ENCODE measurements around the gene SLC6A1.

The SLC6A1 gene

DNA sequence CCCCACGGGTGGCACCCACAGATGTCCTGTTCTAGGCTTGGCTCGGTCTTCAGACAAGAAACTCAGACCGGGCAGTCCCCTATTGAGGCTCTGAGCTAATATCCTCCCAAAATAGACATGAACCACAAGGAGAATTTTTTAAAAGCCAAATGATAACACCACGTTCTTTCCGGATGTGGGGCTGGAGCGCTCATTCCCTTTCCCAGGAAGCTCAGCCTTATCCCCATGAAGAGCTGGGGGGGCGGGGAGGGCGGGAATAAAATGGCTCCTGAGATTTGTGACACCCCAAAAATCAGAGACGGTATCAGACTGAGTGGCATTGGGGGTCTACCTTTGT is 1.1 kb downstream of the SLC6A1 start:
- peak; percentile 47 for DNase-seq (ENCODE audit: low spot score)

- DNase-seq (ENCODE audit: low spot score): peak; percentile 88
These were observed 1.8 kb downstream of the SLC6A1 start for GRCh38 chr3:10994306-10994705.

DNA sequence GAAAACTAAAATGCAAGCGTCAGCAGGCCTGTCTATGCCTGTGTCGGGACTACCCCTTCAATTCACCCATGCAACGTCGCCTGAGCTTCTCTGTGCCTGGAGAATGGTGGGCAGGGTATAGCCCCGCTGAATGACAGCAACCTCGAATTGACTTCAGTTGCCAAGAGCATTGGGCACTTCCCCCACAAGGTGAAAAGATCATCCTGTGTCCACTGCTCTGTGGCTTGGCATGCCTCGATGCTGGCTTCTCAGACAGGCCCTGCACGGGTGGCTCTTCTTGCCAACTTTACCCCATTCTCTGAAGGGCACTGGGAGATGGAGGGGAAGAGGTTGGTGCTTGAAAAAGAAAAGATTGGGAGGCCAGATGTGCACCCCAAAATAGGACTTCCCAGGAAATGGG is 3.3 kb downstream of the SLC6A1 start:
- DNase-seq (ENCODE audit: low spot score): no peak

DNA sequence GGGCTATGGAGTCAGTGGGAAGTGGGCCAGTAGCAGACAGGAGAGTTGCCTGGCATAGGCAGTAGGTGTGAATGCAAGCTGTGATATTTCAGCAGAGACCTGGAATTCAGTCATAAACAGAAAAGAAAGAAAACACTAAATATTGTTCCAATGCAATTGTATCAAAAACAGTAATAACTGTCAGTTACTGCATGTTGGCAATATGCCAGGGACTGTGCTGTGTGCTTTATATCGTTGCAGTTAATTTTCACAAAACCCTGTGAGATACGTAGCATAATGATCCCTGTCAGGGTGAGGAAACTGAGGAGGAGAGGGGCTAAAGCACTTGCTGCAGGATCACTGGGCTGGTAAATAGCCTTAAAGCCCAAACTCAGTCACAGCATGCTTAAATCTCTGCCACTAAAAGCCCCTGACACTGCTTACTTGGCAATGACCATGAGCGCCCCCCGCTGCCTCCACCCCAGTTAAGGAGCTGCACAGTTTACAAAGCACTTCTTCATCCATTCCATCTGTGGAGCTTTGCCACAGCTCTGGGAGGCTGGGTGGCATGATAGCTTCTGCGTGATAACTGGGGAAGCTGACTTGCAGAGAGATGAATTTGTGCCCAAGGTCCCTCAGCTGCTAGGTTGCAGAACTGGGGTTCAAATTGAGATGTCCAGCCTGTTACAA is 3.9 kb downstream of the SLC6A1 start:
- peak; percentile 94 for DNase-seq (ENCODE audit: low spot score)

DNA sequence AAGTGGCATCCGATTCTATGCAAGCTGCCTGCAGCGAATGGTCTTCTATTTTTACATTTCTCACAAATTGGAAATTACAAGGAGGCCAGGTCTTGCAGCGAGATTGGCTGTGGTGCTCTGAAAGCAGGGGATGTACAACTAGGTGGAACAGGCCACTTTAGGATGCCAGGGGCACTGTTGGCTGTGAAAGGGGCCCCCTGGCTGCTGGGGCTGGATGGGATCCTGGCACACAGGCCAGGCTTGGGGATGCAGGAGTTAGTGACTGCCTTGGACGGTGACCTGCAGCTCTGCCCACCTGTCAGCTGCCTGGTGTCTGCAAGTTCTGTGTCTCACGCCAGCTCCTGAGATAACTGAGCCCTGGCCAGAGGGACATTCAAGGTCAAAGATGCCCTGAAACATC is 4.6 kb downstream of the SLC6A1 start:
- no peak for DNase-seq (ENCODE audit: low spot score)

- peak; percentile 42 for DNase-seq (ENCODE audit: low spot score)
These were observed 6.0 kb downstream of the SLC6A1 start for GRCh38 chr3:10998542-10998941.

DNA sequence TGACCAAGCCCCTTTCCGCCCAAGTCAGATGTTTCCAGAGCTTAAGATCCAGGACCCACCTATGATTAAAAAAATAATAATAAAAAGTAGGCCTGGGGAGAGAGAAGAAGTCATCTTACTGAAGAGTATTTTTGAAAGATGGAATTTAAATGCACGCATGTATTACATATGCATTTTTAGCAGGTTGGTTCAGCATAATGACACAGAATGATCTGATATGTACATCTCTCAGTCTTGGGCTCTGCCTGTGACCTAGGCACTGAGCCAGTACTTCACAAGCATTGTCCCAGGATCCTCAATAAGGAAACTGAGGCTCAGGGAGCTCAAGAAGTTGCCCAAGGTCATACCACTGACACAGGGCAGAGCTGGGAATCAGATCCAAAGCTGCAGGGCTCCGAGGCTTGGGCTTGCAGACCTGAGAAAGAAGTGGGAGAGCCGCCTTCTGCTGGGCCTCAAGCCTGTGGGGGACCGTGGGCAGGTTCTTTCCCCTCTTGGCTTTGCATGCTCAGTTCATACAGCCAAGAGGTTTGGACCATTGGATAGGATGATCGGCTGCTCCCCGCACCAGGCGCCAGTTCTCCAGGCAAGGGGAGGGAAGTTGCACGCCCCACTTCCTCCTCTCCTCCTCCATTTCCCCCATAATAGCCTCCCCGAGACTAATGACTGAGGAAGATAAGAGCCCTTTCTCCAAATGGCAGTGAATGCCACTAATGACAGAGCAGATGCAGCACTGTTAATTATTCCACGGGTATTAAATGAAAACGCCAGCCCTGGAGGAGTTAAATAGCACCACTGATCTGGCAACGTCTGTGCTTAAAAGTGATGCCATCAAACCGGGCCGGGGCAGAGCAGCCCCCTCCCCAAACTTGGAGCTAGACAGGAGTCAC is 6.9 kb downstream of the SLC6A1 start:
- DNase-seq (ENCODE audit: low spot score): no peak

DNA sequence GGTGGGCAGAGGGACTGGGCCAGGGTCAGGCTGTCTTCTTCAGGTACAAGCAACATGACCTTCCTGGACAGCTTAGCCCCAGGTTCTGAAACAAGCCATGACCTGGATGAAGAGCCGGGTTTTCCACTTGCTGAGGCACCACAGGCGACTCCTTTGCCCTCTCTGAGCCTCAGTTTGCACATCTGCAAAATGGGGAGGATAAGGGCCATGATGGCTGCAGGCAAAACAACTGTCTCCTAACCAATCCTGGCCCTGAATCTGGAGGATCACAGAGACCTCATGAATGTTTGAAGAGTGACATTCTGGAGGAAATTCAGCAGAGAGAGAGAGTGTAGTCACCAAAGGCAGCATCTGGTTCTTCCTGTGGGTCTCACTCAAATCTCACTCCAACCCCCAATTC is 8.0 kb downstream of the SLC6A1 start:
- no peak for DNase-seq (ENCODE audit: low spot score)

DNA sequence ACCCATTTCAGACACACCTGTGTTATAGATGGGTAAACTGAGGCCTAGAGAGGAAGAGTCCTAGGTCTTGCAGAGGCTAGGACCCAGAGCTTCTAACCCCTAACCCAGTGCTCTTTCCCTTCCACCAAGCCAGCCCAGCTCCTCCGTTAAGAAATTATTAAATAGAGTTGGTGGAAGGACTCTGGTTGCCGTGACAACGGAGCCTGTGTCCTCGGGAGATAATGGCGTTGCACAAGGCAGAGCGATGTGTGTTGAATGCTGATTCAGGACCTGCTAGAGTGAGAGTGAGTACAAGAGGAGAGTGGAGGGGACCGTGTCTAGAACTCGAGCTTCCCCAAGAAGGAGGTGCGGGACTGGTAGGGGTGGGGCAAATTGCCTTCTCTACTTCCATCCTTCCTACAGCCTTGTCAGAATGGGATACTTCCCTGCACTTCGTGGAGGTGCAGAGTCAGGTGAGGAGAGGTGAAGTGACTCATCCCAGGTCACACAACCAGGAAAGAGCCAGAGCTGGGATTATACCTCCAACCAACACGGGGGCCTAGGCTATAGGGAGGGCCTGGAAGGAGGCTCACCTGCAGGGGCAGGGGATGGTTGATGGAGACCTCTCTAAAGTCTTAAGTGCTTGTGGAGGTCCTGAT is 8.6 kb downstream of the SLC6A1 start:
- peak; percentile 93 for DNase-seq (ENCODE audit: low spot score)

- no peak for DNase-seq (ENCODE audit: low spot score)
These were observed 9.1 kb downstream of the SLC6A1 start for GRCh38 chr3:11001658-11002021.

DNA sequence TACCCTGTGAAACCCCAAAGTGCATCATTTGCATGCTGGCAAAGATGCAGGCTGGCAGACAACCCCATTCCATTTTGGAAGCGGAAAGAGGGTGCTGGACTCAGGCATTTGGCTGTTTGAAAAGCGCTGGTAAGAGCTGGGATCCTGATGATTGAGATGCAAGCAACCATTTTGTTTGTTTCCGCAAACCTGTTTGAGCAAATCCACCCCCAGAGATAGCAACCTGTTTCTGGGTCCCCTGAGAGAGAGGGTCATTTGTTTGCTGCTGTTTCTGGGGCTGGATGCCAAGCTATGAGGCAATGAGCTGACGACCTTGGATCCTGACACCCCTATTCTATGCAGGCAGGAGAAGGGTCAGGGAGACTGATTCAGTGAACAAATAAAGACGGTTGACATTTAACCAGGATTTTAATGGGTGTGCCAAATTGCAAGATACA is 9.8 kb downstream of the SLC6A1 start:
- peak; percentile 75 for DNase-seq (ENCODE audit: low spot score)

- DNase-seq (ENCODE audit: low spot score): no peak
These were observed 12.0 kb downstream of the SLC6A1 start for GRCh38 chr3:11004563-11004962.

DNA sequence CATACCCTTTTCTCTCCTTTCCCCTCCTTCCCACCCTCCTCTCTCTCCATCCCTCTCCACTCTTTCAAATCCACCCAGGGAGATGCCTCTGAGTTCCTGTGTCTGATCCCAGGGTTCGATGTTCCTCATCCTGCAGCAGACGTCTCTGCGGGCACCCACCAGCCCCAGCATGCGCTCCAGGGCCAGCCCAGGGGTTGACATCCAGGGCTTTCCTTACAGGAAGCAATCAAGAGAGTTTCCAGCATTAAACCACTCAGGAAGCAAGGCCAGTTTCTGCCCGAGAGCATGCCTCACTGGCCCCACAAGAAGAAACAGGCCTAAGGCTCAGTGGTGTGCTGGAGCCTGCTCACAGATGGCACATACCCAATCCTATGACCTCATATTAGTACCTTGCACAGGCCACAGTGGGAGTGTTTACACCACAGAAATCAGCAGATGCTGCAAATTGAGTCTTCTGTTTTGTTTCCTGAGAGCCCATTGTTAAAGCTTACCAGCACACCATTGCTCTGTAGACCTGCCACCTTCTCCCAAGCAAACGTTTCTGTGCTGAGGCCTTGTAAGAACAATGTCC is 13.2 kb downstream of the SLC6A1 start:
- peak; percentile 56 for DNase-seq (ENCODE audit: low spot score)

DNA sequence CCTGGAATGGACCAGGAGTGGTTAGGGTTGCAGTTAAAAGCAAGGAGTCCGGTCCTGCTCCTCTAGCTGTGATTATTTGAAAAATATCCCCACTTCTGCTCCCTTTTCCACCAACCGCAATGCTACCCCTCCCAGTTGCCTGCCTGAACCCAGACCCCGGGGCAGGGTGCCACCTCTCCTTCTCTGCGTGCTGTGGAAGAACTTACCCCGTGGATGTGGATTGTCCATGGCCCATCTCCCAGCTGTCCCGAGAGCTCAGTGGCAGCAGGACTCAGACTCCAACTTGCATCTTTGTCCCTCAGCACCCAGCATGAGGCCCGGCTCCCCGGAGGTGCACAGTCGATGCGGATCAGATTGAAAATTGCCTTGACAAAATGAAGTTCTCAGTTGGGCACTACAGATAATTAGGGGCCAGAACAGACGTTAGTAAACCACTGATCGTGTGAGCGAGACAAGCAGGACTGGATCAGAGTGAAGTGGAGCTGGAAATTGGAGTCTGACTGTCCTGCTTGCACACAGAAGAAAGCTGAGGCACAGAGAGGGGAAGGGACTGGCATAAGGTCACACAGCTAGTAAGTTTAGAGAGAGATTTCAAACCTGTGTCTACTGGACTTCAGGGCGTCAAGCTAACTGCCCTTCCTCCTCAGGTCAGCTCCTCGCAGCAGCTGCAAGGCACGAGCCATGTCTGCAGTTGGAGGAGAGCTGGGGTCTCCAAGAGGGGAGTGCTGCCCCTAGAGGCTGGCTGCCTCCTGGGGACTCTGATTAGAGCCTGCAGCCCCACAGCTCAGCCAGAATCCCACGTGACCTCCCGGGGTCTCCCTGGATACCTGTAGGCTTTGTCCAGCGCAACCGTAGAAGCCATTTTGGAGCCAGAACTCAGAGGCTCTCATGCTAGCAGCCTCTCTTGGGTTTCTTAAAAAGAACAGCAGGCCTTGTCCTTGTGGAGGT is 14.7 kb downstream of the SLC6A1 start:
- no peak for DNase-seq (ENCODE audit: low spot score)

DNA sequence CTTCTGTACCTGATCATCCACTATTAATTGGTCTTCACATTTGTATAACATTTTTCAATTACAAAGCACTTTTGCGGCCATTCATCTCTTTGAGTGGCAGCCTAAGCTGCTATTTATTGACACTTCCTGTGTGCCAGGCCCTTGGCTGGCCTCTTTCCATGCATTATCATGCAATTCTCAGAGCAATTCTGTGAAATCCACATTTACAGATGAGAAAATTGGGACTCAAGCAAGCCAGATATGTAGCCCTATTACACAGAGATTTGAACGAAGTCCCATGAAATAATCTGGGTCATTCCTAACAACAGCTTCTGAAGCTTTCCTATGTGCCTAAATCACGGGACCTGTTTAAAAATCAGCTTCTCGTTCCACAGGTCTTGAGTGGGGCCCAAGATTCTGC is 17.4 kb downstream of the SLC6A1 start:
- DNase-seq (ENCODE audit: low spot score): peak; percentile 53

GRCh38 chr3:11010426-11011165 is 18.0 kb downstream of the SLC6A1 start:
- peak; percentile 93 for DNase-seq (ENCODE audit: low spot score)

- no peak for DNase-seq (ENCODE audit: low spot score)
These were observed 21.7 kb downstream of the SLC6A1 start for GRCh38 chr3:11014253-11014652.

DNA sequence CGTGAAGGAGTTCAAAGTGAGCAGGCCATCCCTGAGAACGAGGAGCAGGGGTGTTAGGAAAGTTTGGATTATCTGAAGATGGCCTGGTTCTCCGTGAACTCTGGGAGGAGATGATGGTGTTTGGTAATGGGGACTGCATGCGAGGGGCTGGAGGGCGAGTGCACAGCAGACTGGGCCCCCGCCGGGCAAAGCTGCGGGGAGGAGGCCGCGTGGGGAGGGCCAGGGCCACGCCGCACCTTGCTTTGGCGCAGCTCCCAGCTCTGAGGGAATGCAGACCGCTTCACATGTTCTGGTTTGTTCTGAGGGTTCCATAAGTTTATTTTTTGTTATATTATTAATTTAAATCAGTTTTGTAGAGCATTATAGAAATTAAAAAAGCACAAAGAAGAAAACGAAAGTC is 22.2 kb downstream of the SLC6A1 start:
- DNase-seq (ENCODE audit: low spot score): no peak

GRCh38 chr3:11015369-11015768 is 22.8 kb downstream of the SLC6A1 start:
- no peak for DNase-seq (ENCODE audit: low spot score)

DNA sequence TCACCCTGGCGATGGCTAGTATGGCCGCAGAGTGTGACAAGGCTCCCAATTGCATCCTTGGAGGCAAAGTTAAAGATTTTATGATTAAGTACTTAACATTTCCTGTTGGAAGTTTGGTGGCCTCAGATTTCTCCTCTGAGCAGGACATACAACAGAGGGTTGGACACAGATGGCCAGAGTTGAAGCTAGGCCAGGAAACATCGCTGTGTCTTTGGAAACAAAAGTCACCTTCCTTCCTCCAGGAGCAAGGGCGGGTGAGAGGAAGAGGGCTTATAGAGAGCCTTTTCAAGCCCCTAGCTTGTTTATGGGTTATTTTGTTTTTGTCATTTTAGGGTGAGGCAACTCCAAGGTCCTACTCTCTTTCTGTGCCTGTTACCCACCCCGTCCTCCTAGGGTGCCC is 24.2 kb downstream of the SLC6A1 start:
- DNase-seq (ENCODE audit: low spot score): no peak
